Measurements from ENCODE around the gene GK.

GRCh38 chrX:30642642-30643041 is 10.6 kb upstream of the GK start:
- TF ChIP-seq CTCF (IDR thresholded peaks at IDR 0.05) (no peak), POLR2A (IDR thresholded peaks at IDR 0.05) (no peak)

All from testis (tissue), 2 donors.